Ascending aorta (tissue), 2 donors: ENCODE data around the gene SLC25A3. TPM values are rescaled to one million over a fixed set of nuclear protein-coding genes. Genes with fewer than 3 reads are reported as not detected.
A peak's percentile ranks its signal among the peaks of the same experiment; 100 is the strongest.
"Not testable (repeated sequence)": the region's sequence is repeated elsewhere in the genome, so short reads cannot be mapped to it uniquely, and the experiment has no call there.

Experiments used
- DNase-seq, 2 donors: peaks; one replicate each; pipeline ENCODE4 v3.0.0-alpha.2; 2019; ENCODE audit warnings: low spot score in 2 of 2
- H3K27ac ChIP-seq, 2 donors: fragments of 200-600 bp; sonication (generic); one replicate each; pipeline ENCODE4 v1.5.1; 2016 to 2017; ENCODE audit warnings: mild to moderate bottlenecking in 1 of 2
- H3K27me3 ChIP-seq: fragments of 200-600 bp; sonication (generic); one replicate; pipeline ENCODE4 v1.5.1; 2017
- H3K36me3 ChIP-seq, 2 donors: fragments of 200-600 bp; sonication (generic); one replicate each; pipeline ENCODE4 v1.5.1; 2016
- H3K4me1 ChIP-seq, 2 donors: fragments of 200-600 bp; sonication (generic); one replicate each; pipeline ENCODE4 v1.5.1; 2016 to 2017; ENCODE audit warnings: mild to moderate bottlenecking in 1 of 2
- H3K4me3 ChIP-seq, 2 donors: fragments of 200-600 bp; sonication (generic); one replicate each; pipeline ENCODE4 v1.5.1; 2016 to 2017; ENCODE audit warnings: mild to moderate bottlenecking in 1 of 2
- H3K9me3 ChIP-seq, 2 donors: fragments of 200-600 bp; sonication (generic); one replicate each; pipeline ENCODE4 v1.5.1; 2016
- CTCF ChIP-seq, 3 experiments: fragments of 200-600 bp in 2 of 3; fragments of 450-650 bp in 1 of 3; sonication (generic) in 2 of 3; IDR thresholded peaks; one replicate each; pipeline ENCODE4 v1.5.1; 2016 to 2019; ENCODE audit warnings: antibody characterized with exemption in 3 of 3, mild to moderate bottlenecking in 1 of 3, moderate library complexity in 1 of 3
- intact Hi-C: fragments of 100-400 bp; cut with DNase I; formaldehyde crosslinking; loops from one replicate; pipeline ENCODE4 v1.15.1; 2023
- total RNA-seq: library from RNA; depleted of rRNA; stranded (reverse); fragments of >200 nt; gene quantifications from one replicate; pipeline ENCODE4 v1.1.0, GENCODE V29; 2016

Gene SLC25A3
- total RNA-seq, 1 donor from 2014 or later = 437 TPM

GRCh38 chr12:98595243-98595988 lies 1.9 kb downstream of the SLC25A3 start:
- intact Hi-C loops = no loop called here
- Histone ChIP-seq H3K27me3 (no peaks in the 10 kb centered on the region), H3K36me3 (peaks cover 36 to 38% of the 10 kb centered on the region in 2 donors), H3K4me3 (peak overlapping the region; percentile 91 to 99), H3K9me3 (no peaks in the 10 kb centered on the region), H3K4me1 (peaks cover 0 to 11% of the 10 kb centered on the region in 2 donors), H3K27ac (peak overlapping the region; percentile 23 to 98)
- no peak for DNase-seq
- TF ChIP-seq CTCF (IDR thresholded peaks at IDR 0.05) = no peak

- H3K27ac ChIP-seq, DNase-seq, H3K27me3 ChIP-seq, H3K4me3 ChIP-seq, H3K9me3 ChIP-seq, intact Hi-C loops: not testable (repeated sequence)
- Histone ChIP-seq H3K36me3 (peaks cover 55 to 57% of the 10 kb centered on the region in 2 donors), H3K4me1 (peaks cover 0 to 11% of the 10 kb centered on the region in 2 donors)
These were observed 3.8 kb downstream of the SLC25A3 start for GRCh38 chr12:98597313-98597712.

- Histone ChIP-seq H3K9me3 (no peaks in the 10 kb centered on the region), H3K4me1 (no peaks in the 10 kb centered on the region), H3K27me3 (no peaks in the 10 kb centered on the region), H3K27ac (no peak overlapping the region), H3K4me3 (no peak overlapping the region), H3K36me3 (peaks cover 67 to 78% of the 10 kb centered on the region in 2 donors)
- no peak for TF ChIP-seq CTCF (IDR thresholded peaks at IDR 0.05)
- no peak for DNase-seq
- intact Hi-C loops = no loop called here
These were observed 8.4 kb downstream of the SLC25A3 start for GRCh38 chr12:98601924-98602323.

- TF ChIP-seq CTCF (IDR thresholded peaks at IDR 0.05) = no peak
These were observed 13.0 kb downstream of the SLC25A3 start for GRCh38 chr12:98606359-98606988.

GRCh38 chr12:98610596-98610995 lies 17.1 kb downstream of the SLC25A3 start:
- H3K4me3 ChIP-seq = no peak overlapping the region
- no peak for TF ChIP-seq CTCF (IDR thresholded peaks at IDR 0.05)
- no peak overlapping the region for H3K27ac ChIP-seq
- H3K36me3 ChIP-seq = no peaks in the 10 kb centered on the region
- no peaks in the 10 kb centered on the region for H3K27me3 ChIP-seq
- intact Hi-C loops = no loop called here
- no peaks in the 10 kb centered on the region for H3K9me3 ChIP-seq
- no peaks in the 10 kb centered on the region for H3K4me1 ChIP-seq
- no peak for DNase-seq

More at GRCh38 chr12:98606359-98606988, 13.0 kb downstream of the SLC25A3 start:
- Histone ChIP-seq H3K36me3 (peaks cover 23 to 32% of the 10 kb centered on the region in 2 donors), H3K9me3 (no peaks in the 10 kb centered on the region), H3K27ac (no peak overlapping the region), H3K4me1 (no peaks in the 10 kb centered on the region), H3K27me3 (no peaks in the 10 kb centered on the region), H3K4me3 (no peak overlapping the region)
- no peak for DNase-seq
- intact Hi-C loops = no loop called here

GRCh38 chr12:98612696-98613334 lies 19.3 kb downstream of the SLC25A3 start:
- no peak for DNase-seq
- no peak overlapping the region for H3K4me3 ChIP-seq
- no peak for TF ChIP-seq CTCF (IDR thresholded peaks at IDR 0.05)
- no peaks in the 10 kb centered on the region for H3K27me3 ChIP-seq
- no peak overlapping the region for H3K27ac ChIP-seq
- no peaks in the 10 kb centered on the region for H3K9me3 ChIP-seq
- intact Hi-C loops = no loop called here
- no peaks in the 10 kb centered on the region for H3K36me3 ChIP-seq
- no peaks in the 10 kb centered on the region for H3K4me1 ChIP-seq
